HepG2 (cell line): ENCODE measurements around the gene PTPRF. TPM values are rescaled to one million over a fixed set of nuclear protein-coding genes. Genes with fewer than 3 reads are reported as not detected.

Experiments
- ATAC-seq: fragments of 200-7000 bp; cut with Tn5 transposase; 3 replicates; pipeline ENCODE4 v1.9.1; 2020; ENCODE audit warnings: mild to moderate bottlenecking, moderate library complexity
- BruUV-seq: library from RNA; stranded (reverse); fragments of 400-500 nt; replicated peaks from 2 replicates; lab custom pipeline; 2021; lab: Mats Ljungman, UMichigan
- CTCF ChIA-PET: fragments of 300-600 bp; formaldehyde crosslinking; extraction: SDS; loops from one replicate; lab custom pipeline; 2021; ENCODE audit warnings: low total read pairs, inconsistent platforms, low intra/inter-chr PET ratio; lab: Yijun Ruan, JAX
- POLR2A ChIA-PET: fragments of 350-600 bp; sonication (Branson Sonifier 250); formaldehyde crosslinking; loops from one replicate; lab custom pipeline; 2020; ENCODE audit warnings: antibody characterized with exemption, inconsistent platforms; lab: Yijun Ruan, JAX
- DNase-seq: peaks from one replicate; pipeline ENCODE4 v3.0.0-alpha.2; 2015; ENCODE audit warnings: low spot score
- FAIRE-seq: peaks from 3 replicates; lab custom pipeline; 2011; peaks lifted over from hg19 to GRCh38; lab: Jason Lieb, UNC
- H2AFZ ChIP-seq: one replicate; pipeline ENCODE4 v1.6.1; 2011; ENCODE audit warnings: low read length, inconsistent platforms
- H3K27ac ChIP-seq: fragments of 300-600 bp; 3 replicates; pipeline ENCODE4 v1.8.0; 2011; ENCODE audit warnings: mixed run types, mild to moderate bottlenecking, mixed read lengths, low read length, inconsistent platforms; ENCODE audit not compliant: insufficient read depth; ENCODE audit errors: extremely low read length
- H3K27me3 ChIP-seq, 2 experiments: fragments of 200-600 bp in 1 of 2; 2 replicates in 1 of 2; 3 replicates in 1 of 2; pipeline versions ENCODE4 v1.6.0 to v1.8.0; 2011; ENCODE audit warnings: low read length in 2 of 2, mild to moderate bottlenecking in 2 of 2, moderate library complexity in 2 of 2, inconsistent platforms in 1 of 2; ENCODE audit not compliant: insufficient read depth in 2 of 2, control insufficient read depth in 1 of 2
- H3K36me3 ChIP-seq, 2 experiments: fragments of 200-600 bp in 1 of 2; replicated peaks in 1 of 2; 2 replicates in 1 of 2; 3 replicates in 1 of 2; pipeline versions ENCODE4 v1.5.1 to v1.8.0; 2011; ENCODE audit warnings: low read length in 2 of 2, inconsistent platforms in 1 of 2; ENCODE audit not compliant: insufficient read depth in 2 of 2, control insufficient read depth in 1 of 2
- H3K4me1 ChIP-seq: 2 replicates; pipeline ENCODE4 v1.5.1; 2012; ENCODE audit warnings: low read length, inconsistent platforms; ENCODE audit not compliant: insufficient read depth
- H3K4me2 ChIP-seq: 2 replicates; pipeline ENCODE4 v1.6.0; 2011; ENCODE audit warnings: low read depth, low read length, inconsistent platforms
- H3K4me3 ChIP-seq, 3 experiments: fragments of 200-600 bp in 1 of 3; sonication (generic), shearing (Covaris generic) in 1 of 3; replicated peaks in 1 of 3; 2 replicates each; pipeline ENCODE4 v1.5.1; 2011 to 2016; ENCODE audit warnings: low read length in 3 of 3, inconsistent platforms in 2 of 3, low read depth in 2 of 3, mild to moderate bottlenecking in 2 of 3, control low read depth in 1 of 3, mixed read lengths in 1 of 3; ENCODE audit not compliant: insufficient read depth in 1 of 3
- H3K79me2 ChIP-seq: one replicate; pipeline ENCODE4 v1.6.1; 2011; ENCODE audit warnings: low read length, inconsistent platforms; ENCODE audit not compliant: insufficient read depth
- H3K9ac ChIP-seq: 2 replicates; pipeline ENCODE4 v1.6.0; 2011; ENCODE audit warnings: mild to moderate bottlenecking, low read depth, low read length, inconsistent platforms; ENCODE audit not compliant: insufficient read depth
- H3K9me3 ChIP-seq: 2 replicates; pipeline ENCODE4 v1.5.1; 2012; ENCODE audit warnings: mild to moderate bottlenecking, low read length
- H4K20me1 ChIP-seq: 2 replicates; pipeline ENCODE4 v1.6.0; 2011; ENCODE audit warnings: inconsistent platforms, mild to moderate bottlenecking, low read length, moderate library complexity; ENCODE audit not compliant: insufficient read depth
- AGO2 ChIP-seq: fragments of 200-400 bp; formaldehyde crosslinking; optimal IDR thresholded peaks from 2 replicates; pipeline ENCODE3; 2017; ENCODE audit warnings: mild to moderate bottlenecking, low read depth, low read length, moderate library complexity
- ARID5B ChIP-seq: IDR thresholded peaks from 2 replicates; pipeline ENCODE4 v1.4.0; 2020; ENCODE audit warnings: mild to moderate bottlenecking, missing genetic modification reagents
- KLF11 ChIP-seq: IDR thresholded peaks from 2 replicates; pipeline ENCODE4 v1.6.1; 2016; ENCODE audit warnings: missing compliant biosample characterization
- MAFK ChIP-seq, 2 experiments: IDR thresholded peaks in 1 of 2; conservative IDR thresholded peaks in 1 of 2; 2 replicates each; pipeline ENCODE4 v1.6.1; 2011; ENCODE audit warnings: improper control_type of control experiment in 2 of 2, low read length in 2 of 2
- PAF1 ChIP-seq: IDR thresholded peaks from 2 replicates; pipeline ENCODE4 v1.6.1; 2016; ENCODE audit warnings: missing genetic modification reagents, missing compliant biosample characterization
- WGBS: methylation state at CpG from one replicate; pipeline ENCODE4 v1.1.6; 2017; ENCODE audit warnings: low lambda C conversion rate; 5-methylcytosine and 5-hydroxymethylcytosine counted together
- in situ Hi-C: cut with HindIII; loops from 2 replicates; pipeline ENCODE4 v1.10.0; 2017; ENCODE audit warnings: low pct_unique_long_range_greater_than_20kb; ENCODE audit not compliant: extremely low pct_ligation_motif_present
- intact Hi-C: fragments of 100-400 bp; cut with micrococcal nuclease; formaldehyde crosslinking; loops from one replicate; pipeline ENCODE4 v1.10.0; 2022; ENCODE audit not compliant: unreplicated experiment
- polyA plus RNA-seq, 8 experiments: library from polyadenylated mRNA; depleted of rRNA in 3 of 8; stranded (reverse) in 7 of 8; unstranded in 1 of 8; fragments of >200 nt; fragmentation: Illumina TruSeq in 4 of 8; extraction: Trizol in 4 of 8; gene quantifications; 2 replicates each; pipeline versions ENCODE4 v1.2.1 to v1.2.3, GENCODE V29; 2011 to 2016; ENCODE audit warnings: low read depth in 4 of 8, missing spikeins in 1 of 8, mixed read lengths in 1 of 8; ENCODE audit not compliant: insufficient read depth in 1 of 8
- total RNA-seq, 5 experiments: library from RNA; depleted of rRNA; stranded (reverse); fragments of >200 nt; fragmentation: Illumina TruSeq; extraction: Trizol; gene quantifications; 2 replicates each; pipeline ENCODE4 v1.2.3, GENCODE V29; 2016; ENCODE audit warnings: low read depth in 1 of 5

Gene PTPRF
- total and polyA plus RNA-seq, 2 of the 13 experiments (the other 11 are each of a cell fraction or from before 2014, with no cell fraction given): 55.9 to 167 TPM

DNA sequence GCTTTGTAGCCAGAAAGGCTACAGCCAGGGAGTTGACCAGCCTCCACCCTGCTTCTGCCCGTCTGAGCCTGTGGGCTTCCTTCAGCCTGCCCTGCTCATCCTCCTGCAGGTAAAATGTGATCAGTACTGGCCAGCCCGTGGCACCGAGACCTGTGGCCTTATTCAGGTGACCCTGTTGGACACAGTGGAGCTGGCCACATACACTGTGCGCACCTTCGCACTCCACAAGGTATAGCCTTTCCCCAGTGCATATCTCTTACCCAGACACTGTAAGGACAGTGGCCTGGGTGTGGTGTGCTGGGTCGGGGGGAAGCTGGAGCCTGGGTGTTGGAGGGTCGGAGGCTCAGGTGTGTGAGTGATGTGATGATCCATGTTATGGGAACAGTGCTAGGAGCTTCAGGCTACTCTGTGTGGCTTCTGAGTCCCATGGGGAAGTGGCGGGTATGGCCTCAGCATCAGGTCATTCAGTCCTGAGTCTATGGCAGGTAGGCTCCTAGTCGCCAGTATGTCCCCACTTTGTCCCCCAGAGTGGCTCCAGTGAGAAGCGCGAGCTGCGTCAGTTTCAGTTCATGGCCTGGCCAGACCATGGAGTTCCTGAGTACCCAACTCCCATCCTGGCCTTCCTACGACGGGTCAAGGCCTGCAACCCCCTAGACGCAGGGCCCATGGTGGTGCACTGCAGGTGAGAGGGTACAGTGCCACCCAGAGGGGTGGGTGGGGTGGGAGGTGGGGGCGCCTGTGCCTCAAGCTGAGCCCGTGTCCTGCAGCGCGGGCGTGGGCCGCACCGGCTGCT is 88.0 kb downstream of the PTPRF start (continued):
- no peak for TF ChIP-seq ARID5B

GRCh38 chr1:43619314-43619790 is 88.7 kb downstream of the PTPRF start:
- ChIA-PET POLR2A (no interaction called here), CTCF (no interaction called here)
- Histone ChIP-seq H4K20me1 (no peaks in the 10 kb centered on the region), H3K36me3 (peaks cover 47 to 73% of the 10 kb centered on the region in 2 experiments), H3K27me3 (no peaks in the 10 kb centered on the region), H3K27ac (no peak overlapping the region), H3K4me1 (no peaks in the 10 kb centered on the region), H2AFZ (no peak overlapping the region), H3K4me2 (no peak overlapping the region), H3K9me3 (no peaks in the 10 kb centered on the region), H3K9ac (no peak overlapping the region), H3K4me3 (no peak overlapping the region), H3K79me2 (no peaks in the 10 kb centered on the region)
- intact Hi-C loops: no loop called here
- BruUV-seq: no TSS peak
- in situ Hi-C loops: no loop called here
- DNase-seq: no peak
- TF ChIP-seq PAF1 (CRISPR knock-in tag): no peak
- TF ChIP-seq KLF11: no peak
- TF ChIP-seq MAFK (conservative IDR thresholded peaks at IDR 0.05 in 1 of 2, IDR thresholded peaks at IDR 0.05 in 1 of 2; ENCODE audit: low read length in 2 of 2): no peak
- peak; percentile 12 for TF ChIP-seq AGO2
- FAIRE-seq: no peak
- WGBS: 97% methylated on average over 14 of the region's 21 CpGs
- ATAC-seq: no peak
